ENCODE results near the gene ARF3. TPM values are rescaled to one million over a fixed set of nuclear protein-coding genes. Genes with fewer than 3 reads are reported as not detected.

The ARF3 gene
- total and polyA plus RNA-seq, 4 donors: 14.1 to 29.5 (median 19.4) TPM

DNA sequence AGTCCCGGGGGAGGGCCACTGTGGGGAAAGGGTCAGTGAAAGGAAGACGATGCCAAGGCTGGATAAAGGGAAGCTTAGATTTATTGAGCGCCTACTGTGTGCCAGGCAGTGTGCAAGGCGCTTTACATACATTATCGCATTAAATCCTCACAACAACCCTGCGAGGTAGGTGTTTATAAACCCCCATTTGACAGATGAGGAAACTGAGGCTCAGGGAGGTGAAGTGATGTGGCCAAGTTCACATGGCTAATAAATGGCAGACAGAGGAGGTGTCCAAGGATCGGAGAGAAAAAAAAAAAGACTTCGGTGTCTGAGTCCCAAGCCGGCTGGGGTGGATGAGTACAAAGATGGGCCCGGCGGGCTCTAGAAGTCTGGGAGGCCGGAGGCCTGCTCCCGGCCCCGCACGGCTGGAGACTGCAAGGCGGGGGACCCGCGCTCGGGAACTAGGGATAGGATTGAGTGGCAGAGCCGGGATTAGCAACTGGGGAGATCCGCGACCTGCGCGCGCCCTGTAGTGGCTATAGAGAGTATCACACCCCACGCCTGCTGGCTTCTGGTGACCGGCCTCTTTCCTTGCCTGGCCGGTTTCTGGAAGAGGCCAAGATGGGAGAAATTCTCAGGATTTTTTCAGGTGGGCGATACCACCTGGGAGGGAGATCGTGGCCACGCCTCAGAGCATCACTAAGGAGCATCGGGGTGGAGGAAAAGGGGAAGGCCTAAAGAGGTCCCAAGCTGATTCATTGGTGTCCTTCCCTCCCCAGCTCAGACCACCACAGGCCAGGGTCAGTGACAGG is 38.0 kb upstream of the ARF3 start:
- peak overlapping the region in 1 of 3 donors; percentile 34 for H3K4me3 ChIP-seq (ENCODE audit: low read depth in 1 of 3, low read length in 3 of 3)
- DNase-seq (ENCODE audit: low spot score): peak; percentile 63
- H3K36me3 ChIP-seq (ENCODE audit: control insufficient read depth in 4 of 4, insufficient read depth in 3 of 4, low read depth in 1 of 4, low read length in 3 of 4): no peaks in the 10 kb centered on the region
- H3K4me1 ChIP-seq (ENCODE audit: control insufficient read depth in 4 of 4, insufficient read depth in 4 of 4, low read length in 3 of 4): peaks cover 20 to 41% (median 32%) of the 10 kb centered on the region in 4 donors
- no peaks in the 10 kb centered on the region for H3K9me3 ChIP-seq (ENCODE audit: control insufficient read depth in 4 of 4, low read length in 3 of 4)
- H3K9ac ChIP-seq (ENCODE audit: low read depth in 1 of 2, low read length in 2 of 2): peak overlapping the region in 1 of 2 donors; percentile 42
- WGBS: 7% methylated on average over 32 of the region's 32 CpGs
- H3K27ac ChIP-seq (ENCODE audit: low read depth in 1 of 2, low read length in 2 of 2): no peak overlapping the region
- peaks cover 0 to 4% (median 0%) of the 10 kb centered on the region in 4 donors for H3K27me3 ChIP-seq (ENCODE audit: control insufficient read depth in 4 of 4, insufficient read depth in 4 of 4, low read length in 3 of 4)
- TF ChIP-seq TAF1 (conservative IDR thresholded peaks at IDR 0.05) (no peak), RAD21 (IDR thresholded peaks at IDR 0.05) (peak; percentile 77 to 78), CTCF (IDR thresholded peaks at IDR 0.05; ENCODE audit: low read depth, low read length, missing input control) (peak; percentile 84)
- TF ChIP-seq, protein P1, sequence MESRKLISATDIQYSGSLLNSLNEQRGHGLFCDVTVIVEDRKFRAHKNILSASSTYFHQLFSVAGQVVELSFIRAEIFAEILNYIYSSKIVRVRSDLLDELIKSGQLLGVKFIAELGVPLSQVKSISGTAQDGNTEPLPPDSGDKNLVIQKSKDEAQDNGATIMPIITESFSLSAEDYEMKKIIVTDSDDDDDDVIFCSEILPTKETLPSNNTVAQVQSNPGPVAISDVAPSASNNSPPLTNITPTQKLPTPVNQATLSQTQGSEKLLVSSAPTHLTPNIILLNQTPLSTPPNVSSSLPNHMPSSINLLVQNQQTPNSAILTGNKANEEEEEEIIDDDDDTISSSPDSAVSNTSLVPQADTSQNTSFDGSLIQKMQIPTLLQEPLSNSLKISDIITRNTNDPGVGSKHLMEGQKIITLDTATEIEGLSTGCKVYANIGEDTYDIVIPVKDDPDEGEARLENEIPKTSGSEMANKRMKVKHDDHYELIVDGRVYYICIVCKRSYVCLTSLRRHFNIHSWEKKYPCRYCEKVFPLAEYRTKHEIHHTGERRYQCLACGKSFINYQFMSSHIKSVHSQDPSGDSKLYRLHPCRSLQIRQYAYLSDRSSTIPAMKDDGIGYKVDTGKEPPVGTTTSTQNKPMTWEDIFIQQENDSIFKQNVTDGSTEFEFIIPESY (IDR thresholded peaks at IDR 0.05): no peak

DNA sequence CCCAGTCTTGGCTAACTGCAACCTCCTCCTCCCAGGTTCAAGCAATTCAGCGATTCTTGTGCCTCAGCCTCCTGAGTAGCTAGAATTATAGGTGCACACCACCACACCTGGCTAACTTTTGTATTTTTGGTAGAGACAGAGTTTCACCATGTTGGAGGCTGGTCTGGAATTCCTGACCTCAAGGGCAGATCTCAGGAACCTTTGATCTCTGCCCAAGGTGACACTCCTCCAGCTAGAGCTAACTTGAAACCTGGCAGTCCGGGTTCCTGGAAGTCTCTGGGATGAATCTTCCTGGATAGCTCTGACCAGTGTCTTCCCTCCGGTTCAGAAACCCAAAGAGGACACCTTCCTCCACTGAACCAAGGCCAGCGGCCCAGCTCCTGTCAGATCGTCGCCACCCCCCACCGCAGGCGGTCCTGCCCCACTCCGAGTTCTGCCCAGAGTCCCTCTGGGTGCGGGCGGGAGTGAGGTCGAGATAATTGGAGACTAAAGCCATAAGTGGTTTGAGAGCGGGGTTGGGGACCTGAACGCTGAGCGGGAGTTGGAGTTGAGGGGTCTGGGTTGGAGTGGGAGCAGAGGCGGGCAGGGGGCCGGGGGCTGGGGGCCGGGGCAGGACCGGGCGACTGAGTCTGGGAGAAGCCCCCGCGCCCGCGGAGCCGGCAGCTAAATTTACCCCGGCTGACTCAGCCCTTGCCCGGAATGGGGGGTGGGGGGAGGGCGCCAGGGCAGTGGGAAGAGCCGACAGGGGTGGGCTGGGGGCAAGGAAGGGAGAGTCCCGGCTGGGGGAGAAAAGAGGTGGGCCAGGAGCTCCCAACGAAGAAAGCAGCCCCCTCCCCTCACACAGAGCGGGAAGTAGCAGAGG is 37.2 kb upstream of the ARF3 start:
- DNase-seq (ENCODE audit: low spot score): no peak
- WGBS: 30% methylated on average over 32 of the region's 32 CpGs
- Histone ChIP-seq H3K36me3 (ENCODE audit: control insufficient read depth in 4 of 4, insufficient read depth in 3 of 4, low read depth in 1 of 4, low read length in 3 of 4) (no peaks in the 10 kb centered on the region), H3K4me3 (ENCODE audit: low read depth in 1 of 3, low read length in 3 of 3) (no peak overlapping the region), H3K27ac (ENCODE audit: low read depth in 1 of 2, low read length in 2 of 2) (no peak overlapping the region), H3K9me3 (ENCODE audit: control insufficient read depth in 4 of 4, low read length in 3 of 4) (no peaks in the 10 kb centered on the region), H3K27me3 (ENCODE audit: control insufficient read depth in 4 of 4, insufficient read depth in 4 of 4, low read length in 3 of 4) (peaks cover 0 to 4% (median 1%) of the 10 kb centered on the region in 4 donors), H3K4me1 (ENCODE audit: control insufficient read depth in 4 of 4, insufficient read depth in 4 of 4, low read length in 3 of 4) (peaks cover 17 to 34% (median 26%) of the 10 kb centered on the region in 4 donors), H3K9ac (ENCODE audit: low read depth in 1 of 2, low read length in 2 of 2) (no peak overlapping the region)
- peak; percentile 39 to 76 for TF ChIP-seq HNF4A (conservative IDR thresholded peaks at IDR 0.05)
- no peak for TF ChIP-seq JUND (IDR thresholded peaks at IDR 0.05)

GRCh38 chr12:48993787-48994186 is 36.5 kb upstream of the ARF3 start:
- no peak overlapping the region for H3K27ac ChIP-seq (ENCODE audit: low read depth in 1 of 2, low read length in 2 of 2)
- H3K9ac ChIP-seq (ENCODE audit: low read depth in 1 of 2, low read length in 2 of 2): no peak overlapping the region
- TF ChIP-seq ATF3 (IDR thresholded peaks at IDR 0.05) (no peak), SP1 (IDR thresholded peaks at IDR 0.05) (no peak), EGR1 (IDR thresholded peaks at IDR 0.05; ENCODE audit: low read depth in 2 of 2) (no peak), FOXA2 (IDR thresholded peaks at IDR 0.05) (no peak), CTCF (IDR thresholded peaks at IDR 0.05; ENCODE audit: low read depth, low read length, missing input control) (no peak), HNF4A (conservative IDR thresholded peaks at IDR 0.05) (no peak)
- TF ChIP-seq, protein P1 (IDR thresholded peaks at IDR 0.05): no peak
- no peak for DNase-seq (ENCODE audit: low spot score)
- H3K36me3 ChIP-seq (ENCODE audit: control insufficient read depth in 4 of 4, insufficient read depth in 3 of 4, low read depth in 1 of 4, low read length in 3 of 4): no peaks in the 10 kb centered on the region
- H3K4me1 ChIP-seq (ENCODE audit: control insufficient read depth in 4 of 4, insufficient read depth in 4 of 4, low read length in 3 of 4): peaks cover 13 to 30% (median 21%) of the 10 kb centered on the region in 4 donors
- no peak overlapping the region for H3K4me3 ChIP-seq (ENCODE audit: low read depth in 1 of 3, low read length in 3 of 3)
- peaks cover 0 to 6% (median 2%) of the 10 kb centered on the region in 4 donors for H3K27me3 ChIP-seq (ENCODE audit: control insufficient read depth in 4 of 4, insufficient read depth in 4 of 4, low read length in 3 of 4)
- no peaks in the 10 kb centered on the region for H3K9me3 ChIP-seq (ENCODE audit: control insufficient read depth in 4 of 4, low read length in 3 of 4)
- 79% methylated on average over 3 of the region's 3 CpGs for WGBS
